K562 (cell line): ENCODE data around the gene FAM83F. TPM values are rescaled to one million over a fixed set of nuclear protein-coding genes. Genes with fewer than 3 reads are reported as not detected.

Source experiments
- ARID2 ChIP-seq: fragments of 450-650 bp; IDR thresholded peaks from 2 replicates; pipeline ENCODE4 v1.6.1; 2017; ENCODE audit warnings: antibody characterized with exemption, mild to moderate bottlenecking
- BRD9 ChIP-seq: fragments of 450-650 bp; IDR thresholded peaks from 2 replicates; pipeline ENCODE4 v1.6.1; 2018; ENCODE audit warnings: low read depth; ENCODE audit not compliant: partially characterized antibody
- CBFA2T3 ChIP-seq: fragments of 450-650 bp; IDR thresholded peaks from 2 replicates; pipeline ENCODE4 v1.6.1; 2017
- CUX1 ChIP-seq: fragments of 200-800 bp; sonication (Bioruptor generic); IDR thresholded peaks from 2 replicates; pipeline ENCODE4 v1.6.1; 2016; ENCODE audit warnings: missing genetic modification characterization, missing compliant biosample characterization
- HMGXB4 ChIP-seq: sonication (generic); formaldehyde crosslinking; IDR thresholded peaks from 2 replicates; pipeline ENCODE4 v1.8.1; 2023; ENCODE audit warnings: mild to moderate bottlenecking, missing genetic modification reagents
- NCOR1 ChIP-seq: fragments of 450-650 bp; IDR thresholded peaks from 2 replicates; pipeline ENCODE4 v1.6.1; 2016; ENCODE audit warnings: mild to moderate bottlenecking, moderate library complexity
- PBX2 ChIP-seq, 2 experiments: IDR thresholded peaks in 1 of 2; conservative IDR thresholded peaks in 1 of 2; 2 replicates each; pipeline ENCODE4 v1.6.1; 2016; ENCODE audit warnings: low read depth in 2 of 2, mild to moderate bottlenecking in 1 of 2, missing compliant biosample characterization in 1 of 2, missing genetic modification characterization in 1 of 2, moderate library complexity in 1 of 2
- SMARCA5 ChIP-seq: fragments of 450-650 bp; IDR thresholded peaks from 2 replicates; pipeline ENCODE4 v1.6.1; 2016
- ZKSCAN1 ChIP-seq: fragments of 150-350 bp; IDR thresholded peaks from 2 replicates; pipeline ENCODE4 v1.6.1; 2016; ENCODE audit warnings: low read depth, low read length
- ZNF592 ChIP-seq: fragments of 450-650 bp; IDR thresholded peaks from 2 replicates; pipeline ENCODE4 v1.6.1; 2017; ENCODE audit warnings: antibody characterized with exemption, mild to moderate bottlenecking
- ZNF644 ChIP-seq: fragments of 200-800 bp; sonication (Bioruptor generic); IDR thresholded peaks from 2 replicates; pipeline ENCODE4 v1.6.1; 2016; ENCODE audit warnings: low read depth, missing genetic modification characterization, missing compliant biosample characterization
- ZNF696 ChIP-seq: fragments of 250-450 bp; sonication (Bioruptor Pico); conservative IDR thresholded peaks from 2 replicates; pipeline ENCODE4 v1.4.0; 2020; ENCODE audit warnings: mild to moderate bottlenecking, moderate library complexity
- ZNF717 ChIP-seq: fragments of 250-450 bp; sonication (Bioruptor Pico); IDR thresholded peaks from 2 replicates; pipeline ENCODE4 v1.5.0; 2021
- ZNF77 ChIP-seq: fragments of 250-450 bp; sonication (Bioruptor Pico); IDR thresholded peaks from 2 replicates; pipeline ENCODE4 v1.5.0; 2020
- polyA plus RNA-seq, 8 experiments: library from polyadenylated mRNA; depleted of rRNA in 4 of 8; stranded (reverse) in 5 of 8; unstranded in 3 of 8; fragments of >200 nt; fragmentation: Nextera tagmentation in 2 of 8; fragmentation: Illumina TruSeq in 1 of 8; extraction: Ambion mirVana in 2 of 8; extraction: Trizol in 1 of 8; gene quantifications; 2 replicates each; pipeline versions ENCODE4 v1.2.1 to v1.2.3, GENCODE V29; 2011 to 2014; ENCODE audit warnings: inconsistent platforms in 1 of 8, missing spikeins in 1 of 8
- total RNA-seq, 7 experiments: library from RNA; depleted of rRNA in 6 of 7; stranded (reverse); fragments of >200 nt in 6 of 7; fragmentation: Illumina TruSeq in 2 of 7; extraction: Trizol in 2 of 7; gene quantifications; 2 replicates each; pipeline versions ENCODE4 v1.2.1 to v1.2.3, GENCODE V29; 2011 to 2021; ENCODE audit warnings: low replicate concordance in 1 of 7

Gene FAM83F
- total and polyA plus RNA-seq, 9 of the 15 experiments (the other 6 are each of a cell fraction or from before 2014, with no cell fraction given) = under 0.01 to 0.13 (median 0.04) TPM; not detected in 1

DNA sequence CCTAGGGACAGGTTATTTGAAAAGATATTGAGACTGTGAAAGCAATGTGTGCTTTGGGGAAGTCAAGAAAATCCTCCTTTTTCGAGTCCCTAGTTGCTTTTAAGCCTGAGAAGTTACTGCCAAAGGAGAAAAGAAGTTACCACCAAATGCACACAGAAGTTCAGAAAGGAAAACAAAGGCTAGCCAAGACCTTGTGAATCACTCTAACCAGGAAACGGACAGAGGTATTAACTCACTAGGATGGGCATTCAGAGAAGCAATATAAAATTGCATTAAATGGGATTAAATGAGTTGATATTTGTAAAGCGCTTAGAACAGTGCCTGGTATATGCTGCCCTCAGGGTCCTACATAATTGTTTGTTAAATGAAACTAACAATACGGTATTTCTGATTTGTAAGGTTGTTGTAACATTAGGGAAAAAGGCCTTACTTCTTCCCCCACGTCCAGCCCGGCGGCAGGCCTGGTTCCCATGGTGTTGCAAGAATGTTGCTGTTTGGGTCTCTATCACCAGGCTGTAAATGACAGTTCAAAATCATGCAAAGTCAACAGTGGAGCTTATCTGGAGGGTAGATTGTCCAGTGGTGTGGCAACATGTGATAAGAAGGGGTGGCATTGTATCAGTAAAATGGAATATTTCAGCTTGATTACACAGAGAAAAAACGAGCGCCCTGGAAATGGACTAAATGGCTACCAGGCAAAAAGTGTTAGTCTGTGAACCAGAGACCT lies 27.5 kb upstream of the FAM83F start (continued):
- TF ChIP-seq HMGXB4 (CRISPR knock-in tag) (no peak), ZNF696 (CRISPR knock-in tag) (no peak), PBX2 (CRISPR knock-in tag; IDR thresholded peaks at IDR 0.05; ENCODE audit: low read depth) (no peak), PBX2 (tag; conservative IDR thresholded peaks at IDR 0.05; ENCODE audit: low read depth) (no peak), SMARCA5 (no peak), CBFA2T3 (peak; percentile 76), ZKSCAN1 (no peak), BRD9 (no peak), NCOR1 (no peak; the same call in 1 of the 2 replicates), ZNF77 (CRISPR knock-in tag) (no peak), ZNF592 (peak; percentile 61), CUX1 (CRISPR knock-in tag) (no peak), ZNF644 (tag) (no peak), ARID2 (no peak), ZNF717 (no peak)
